ENCODE data around the gene CATSPERD.
"Not testable (repeated sequence)": the region's sequence is repeated elsewhere in the genome, so short reads cannot be mapped to it uniquely, and the experiment has no call there.

The CATSPERD gene

GRCh38 chr19:5743630-5744029 is 23.2 kb downstream of the CATSPERD start:
- no peak overlapping the region for H3K27ac Mint-ChIP-seq
- H3K4me1 Mint-ChIP-seq, result no peaks in the 10 kb centered on the region
- no peak overlapping the region for H3K4me3 Mint-ChIP-seq
- H3K36me3 Mint-ChIP-seq (ENCODE audit: low read depth), result no peaks in the 10 kb centered on the region
- no peaks in the 10 kb centered on the region for H3K9me3 Mint-ChIP-seq
- H3K27me3 Mint-ChIP-seq (ENCODE audit: low read depth), result peaks cover 18% of the 10 kb centered on the region
- no peak for TF ChIP-seq CTCF (IDR thresholded peaks at IDR 0.05; ENCODE audit: unreplicated experiment in 3 of 3)

- peaks cover 18% of the 10 kb centered on the region for H3K27me3 Mint-ChIP-seq (ENCODE audit: low read depth)
- H3K36me3 Mint-ChIP-seq (ENCODE audit: low read depth); H3K9me3 Mint-ChIP-seq; H3K4me1 Mint-ChIP-seq; H3K4me3 Mint-ChIP-seq; H3K27ac Mint-ChIP-seq: not testable (repeated sequence)
Observed at GRCh38 chr19:5744999-5745398, 24.6 kb downstream of the CATSPERD start.

- H3K4me1 Mint-ChIP-seq; H3K27me3 Mint-ChIP-seq (ENCODE audit: low read depth); H3K4me3 Mint-ChIP-seq; H3K9me3 Mint-ChIP-seq; H3K27ac Mint-ChIP-seq; H3K36me3 Mint-ChIP-seq (ENCODE audit: low read depth): not testable (repeated sequence)
Observed at GRCh38 chr19:5748920-5749319, 28.5 kb downstream of the CATSPERD start.

GRCh38 chr19:5749505-5749904 is 29.1 kb downstream of the CATSPERD start:
- H3K4me3 Mint-ChIP-seq, result no peak overlapping the region
- TF ChIP-seq CTCF (IDR thresholded peaks at IDR 0.05; ENCODE audit: unreplicated experiment in 3 of 3), result no peak
- H3K9me3 Mint-ChIP-seq, result no peaks in the 10 kb centered on the region
- no peaks in the 10 kb centered on the region for H3K4me1 Mint-ChIP-seq
- H3K27me3 Mint-ChIP-seq (ENCODE audit: low read depth), result no peaks in the 10 kb centered on the region
- no peaks in the 10 kb centered on the region for H3K36me3 Mint-ChIP-seq (ENCODE audit: low read depth)
- H3K27ac Mint-ChIP-seq, result no peak overlapping the region

GRCh38 chr19:5751709-5752108 is 31.3 kb downstream of the CATSPERD start:
- no peak overlapping the region for H3K27ac Mint-ChIP-seq
- H3K9me3 Mint-ChIP-seq, result no peaks in the 10 kb centered on the region
- no peaks in the 10 kb centered on the region for H3K36me3 Mint-ChIP-seq (ENCODE audit: low read depth)
- H3K4me1 Mint-ChIP-seq, result no peaks in the 10 kb centered on the region
- no peaks in the 10 kb centered on the region for H3K27me3 Mint-ChIP-seq (ENCODE audit: low read depth)
- H3K4me3 Mint-ChIP-seq, result no peak overlapping the region
- no peak for TF ChIP-seq CTCF (IDR thresholded peaks at IDR 0.05; ENCODE audit: unreplicated experiment in 3 of 3)

- H3K36me3 Mint-ChIP-seq (ENCODE audit: low read depth), result no peaks in the 10 kb centered on the region
- H3K27me3 Mint-ChIP-seq (ENCODE audit: low read depth), result no peaks in the 10 kb centered on the region
- no peak overlapping the region for H3K27ac Mint-ChIP-seq
- H3K4me3 Mint-ChIP-seq, result no peak overlapping the region
- no peak for TF ChIP-seq CTCF (IDR thresholded peaks at IDR 0.05; ENCODE audit: unreplicated experiment in 3 of 3)
- no peaks in the 10 kb centered on the region for H3K4me1 Mint-ChIP-seq
- H3K9me3 Mint-ChIP-seq, result no peaks in the 10 kb centered on the region
Observed at GRCh38 chr19:5753743-5754142, 33.3 kb downstream of the CATSPERD start.

GRCh38 chr19:5762608-5763217 is 42.3 kb downstream of the CATSPERD start:
- no peak for TF ChIP-seq CTCF (IDR thresholded peaks at IDR 0.05; ENCODE audit: unreplicated experiment in 3 of 3)
- Mint-ChIP-seq H3K9me3 (no peaks in the 10 kb centered on the region), H3K4me3 (no peak overlapping the region), H3K27me3 (ENCODE audit: low read depth) (peaks cover 10% of the 10 kb centered on the region), H3K27ac (no peak overlapping the region), H3K4me1 (no peaks in the 10 kb centered on the region), H3K36me3 (ENCODE audit: low read depth) (no peaks in the 10 kb centered on the region)

Measured in nephron (organoid).